IMR-90 (cell line): ENCODE measurements around the gene GRB2. TPM values are rescaled to one million over a fixed set of nuclear protein-coding genes. Genes with fewer than 3 reads are reported as not detected.

Experiments used
- ATAC-seq: fragments of 200-7000 bp; cut with Tn5 transposase; 2 replicates; pipeline ENCODE4 v1.9.1; 2020; ENCODE audit warnings: low read depth, mild to moderate bottlenecking, moderate library complexity
- BruUV-seq: library from RNA; stranded (reverse); fragments of 400-500 nt; replicated peaks from 2 replicates; lab custom pipeline; 2021; lab: Mats Ljungman, UMichigan
- CTCF ChIA-PET: fragments of 300-600 bp; formaldehyde crosslinking; extraction: SDS; loops from one replicate; lab custom pipeline; 2021; ENCODE audit warnings: antibody characterized with exemption; lab: Yijun Ruan, JAX
- POLR2A ChIA-PET: fragments of 300-600 bp; sonication (Branson Sonifier 250); formaldehyde crosslinking; loops from one replicate; lab custom pipeline; 2022; ENCODE audit warnings: antibody characterized with exemption; ENCODE audit not compliant: unreplicated experiment; lab: Charles Lee
- DNase-seq: peaks from one replicate; pipeline ENCODE4 v3.0.0; 2013
- H2AFZ ChIP-seq: replicated peaks from 2 replicates; pipeline ENCODE3; 2013; ENCODE audit warnings: low read length, mild to moderate bottlenecking; ENCODE audit not compliant: poor library complexity
- H2AK5ac ChIP-seq: 2 replicates; pipeline ENCODE4 v1.6.1; 2013; ENCODE audit warnings: low read depth, low read length, inconsistent platforms
- H2AK9ac ChIP-seq: replicated peaks from 2 replicates; pipeline ENCODE3; 2013; ENCODE audit warnings: mild to moderate bottlenecking, low read depth, low read length, moderate library complexity; ENCODE audit not compliant: poor library complexity
- H2BK120ac ChIP-seq: 2 replicates; pipeline ENCODE4 v1.6.1; 2013; ENCODE audit warnings: low read depth, low read length, inconsistent platforms
- H2BK15ac ChIP-seq: 3 replicates; pipeline ENCODE4 v1.6.1; 2013; ENCODE audit warnings: low read depth, low read length, inconsistent platforms
- H2BK20ac ChIP-seq: 2 replicates; pipeline ENCODE4 v1.6.1; 2013; ENCODE audit warnings: low read depth, mild to moderate bottlenecking, inconsistent platforms, low read length, moderate library complexity
- H2BK5ac ChIP-seq: 2 replicates; pipeline ENCODE4 v1.6.1; 2013; ENCODE audit warnings: mild to moderate bottlenecking, low read depth, low read length, inconsistent platforms; ENCODE audit not compliant: poor library complexity, severe bottlenecking
- H3K14ac ChIP-seq: replicated peaks from 2 replicates; pipeline ENCODE4 v1.6.1; 2013; ENCODE audit warnings: low read depth, low read length, inconsistent platforms
- H3K18ac ChIP-seq: 2 replicates; pipeline ENCODE4 v1.6.1; 2013; ENCODE audit warnings: low read depth, low read length, control low read depth
- H3K23ac ChIP-seq: 2 replicates; pipeline ENCODE4 v1.6.1; 2013; ENCODE audit warnings: low read depth, low read length, inconsistent platforms
- H3K27ac ChIP-seq: 2 replicates; pipeline ENCODE4 v1.5.1; 2013; ENCODE audit warnings: mild to moderate bottlenecking, control low read depth, low read length; ENCODE audit not compliant: insufficient read depth
- H3K27me3 ChIP-seq: 2 replicates; pipeline ENCODE4 v1.6.1; 2013; ENCODE audit warnings: low read length; ENCODE audit not compliant: control insufficient read depth, insufficient read depth
- H3K36me3 ChIP-seq: 2 replicates; pipeline ENCODE4 v1.6.1; 2013; ENCODE audit warnings: low read length, mixed read lengths; ENCODE audit not compliant: control insufficient read depth, insufficient read depth
- H3K4ac ChIP-seq: 2 replicates; pipeline ENCODE4 v1.6.1; 2013; ENCODE audit warnings: low read depth, low read length, inconsistent platforms
- H3K4me1 ChIP-seq: 2 replicates; pipeline ENCODE4 v1.6.1; 2013; ENCODE audit warnings: low read length, mixed read lengths; ENCODE audit not compliant: control insufficient read depth, insufficient read depth
- H3K4me2 ChIP-seq: 2 replicates; pipeline ENCODE4 v1.6.1; 2013; ENCODE audit warnings: low read depth, mild to moderate bottlenecking, control low read depth, low read length, moderate library complexity
- H3K4me3 ChIP-seq: 2 replicates; pipeline ENCODE4 v1.5.1; 2013; ENCODE audit warnings: low read depth, mild to moderate bottlenecking, control low read depth, low read length, moderate library complexity; ENCODE audit not compliant: insufficient read depth
- H3K56ac ChIP-seq: 2 replicates; pipeline ENCODE4 v1.6.1; 2013; ENCODE audit warnings: low read length, inconsistent platforms; ENCODE audit not compliant: insufficient read depth; ENCODE audit errors: extremely low read depth
- H3K79me1 ChIP-seq, 2 experiments: 2 replicates each; pipeline ENCODE4 v1.6.1; 2013; ENCODE audit warnings: low read length in 2 of 2, inconsistent platforms in 1 of 2, low read depth in 1 of 2
- H3K9ac ChIP-seq: 2 replicates; pipeline ENCODE4 v1.6.1; 2013; ENCODE audit warnings: low read depth, low read length, control low read depth
- H3K9me1 ChIP-seq: 2 replicates; pipeline ENCODE4 v1.6.1; 2013; ENCODE audit warnings: low read length, inconsistent platforms; ENCODE audit not compliant: insufficient read depth
- H3K9me3 ChIP-seq: 2 replicates; pipeline ENCODE4 v1.6.1; 2013; ENCODE audit warnings: low read length; ENCODE audit not compliant: control insufficient read depth, insufficient read depth
- H4K20me1 ChIP-seq: 2 replicates; pipeline ENCODE4 v1.6.1; 2013; ENCODE audit warnings: low read length, inconsistent platforms; ENCODE audit not compliant: insufficient read depth
- H4K5ac ChIP-seq: 2 replicates; pipeline ENCODE4 v1.6.1; 2013; ENCODE audit warnings: mild to moderate bottlenecking, low read depth, low read length, control low read depth
- H4K8ac ChIP-seq, 2 experiments: 2 replicates each; pipeline ENCODE4 v1.6.1; 2013; ENCODE audit warnings: low read depth in 2 of 2, low read length in 2 of 2, control low read depth in 1 of 2, inconsistent platforms in 1 of 2
- H4K91ac ChIP-seq: 2 replicates; pipeline ENCODE4 v1.6.1; 2013; ENCODE audit warnings: low read depth, low read length, inconsistent platforms; ENCODE audit not compliant: insufficient read depth
- BHLHE40 ChIP-seq: fragments of 150-350 bp; IDR thresholded peaks from 2 replicates; pipeline ENCODE4 v1.6.1; 2016; ENCODE audit warnings: mild to moderate bottlenecking, low read depth, low read length
- CEBPB ChIP-seq: IDR thresholded peaks from 2 replicates; pipeline ENCODE4 v1.6.1; 2012; ENCODE audit warnings: low read depth, low read length, improper control_type of control experiment
- MAFK ChIP-seq: IDR thresholded peaks from 2 replicates; pipeline ENCODE4 v1.6.1; 2012; ENCODE audit warnings: low read depth, low read length, improper control_type of control experiment
- MAZ ChIP-seq: IDR thresholded peaks from 2 replicates; pipeline ENCODE4 v1.6.1; 2012; ENCODE audit warnings: low read depth, mild to moderate bottlenecking, low read length, improper control_type of control experiment, moderate library complexity, borderline replicate concordance
- MXI1 ChIP-seq: IDR thresholded peaks from 2 replicates; pipeline ENCODE4 v1.6.1; 2012; ENCODE audit warnings: low read depth, mild to moderate bottlenecking, low read length, moderate library complexity, borderline replicate concordance
- NFE2L2 ChIP-seq: fragments of 150-350 bp; IDR thresholded peaks from 2 replicates; pipeline ENCODE4 v1.6.1; 2016; ENCODE audit warnings: low read depth, mild to moderate bottlenecking, low read length
- RAD21 ChIP-seq: IDR thresholded peaks from 2 replicates; pipeline ENCODE4 v1.6.1; 2012; ENCODE audit warnings: low read length, improper control_type of control experiment
- RCOR1 ChIP-seq: IDR thresholded peaks from 2 replicates; pipeline ENCODE4 v1.6.1; 2012; ENCODE audit warnings: mild to moderate bottlenecking, low read length, improper control_type of control experiment; ENCODE audit not compliant: insufficient replicate concordance
- RFX5 ChIP-seq: IDR thresholded peaks from 2 replicates; pipeline ENCODE4 v1.8.0; 2012; ENCODE audit warnings: low read depth, mild to moderate bottlenecking, low read length, moderate library complexity
- WGBS, 2 experiments: methylation state at CpG; one replicate each; pipeline versions ENCODE4 v1.1.5 to v1.1.7; 2013; ENCODE audit warnings: missing lambda C conversion rate in 2 of 2; ENCODE audit not compliant: insufficient read length in 1 of 2; ENCODE audit errors: extremely low coverage in 2 of 2; 5-methylcytosine and 5-hydroxymethylcytosine counted together
- dilution Hi-C: fragments of 300-500 bp; cut with HindIII; formaldehyde crosslinking; loops from one replicate; pipeline ENCODE4 v1.14.3; 2018; ENCODE audit warnings: low sequenced_read_pairs; ENCODE audit not compliant: unreplicated experiment
- in situ Hi-C: fragments of 300-500 bp; cut with MboI; formaldehyde crosslinking; loops from 3 replicates; pipeline ENCODE4 v1.14.3; 2019; ENCODE audit warnings: low sequenced_read_pairs, inconsistent platforms, mixed read lengths
- intact Hi-C: fragments of 100-400 bp; cut with micrococcal nuclease; formaldehyde crosslinking; loops from 2 replicates; pipeline ENCODE4 v1.10.0; 2022
- polyA plus RNA-seq, 3 experiments: library from polyadenylated mRNA; depleted of rRNA; stranded (reverse); fragments of >200 nt; gene quantifications; 2 replicates each; pipeline ENCODE4 v1.2.3, GENCODE V29; 2012; ENCODE audit warnings: low replicate concordance in 1 of 3
- total RNA-seq: library from RNA; depleted of rRNA; stranded (reverse); fragments of >200 nt; gene quantifications from 2 replicates; pipeline ENCODE4 v1.2.3, GENCODE V29; 2012
- TF ChIP-seq, protein P1 (sequence below): fragments of 150-350 bp; IDR thresholded peaks from 2 replicates; pipeline ENCODE4 v1.6.1; 2016; ENCODE audit warnings: low read depth, mild to moderate bottlenecking, low read length, moderate library complexity, borderline replicate concordance
- TF ChIP-seq, protein P2 (sequence below): conservative IDR thresholded peaks from 2 replicates; pipeline ENCODE4 v1.5.1; 2012; ENCODE audit warnings: mild to moderate bottlenecking, low read depth, low read length, improper control_type of control experiment

Gene GRB2
- total and polyA plus RNA-seq, 2 of the 4 experiments (the other 2 are of a cell fraction) = 49.3 to 62.1 TPM

DNA sequence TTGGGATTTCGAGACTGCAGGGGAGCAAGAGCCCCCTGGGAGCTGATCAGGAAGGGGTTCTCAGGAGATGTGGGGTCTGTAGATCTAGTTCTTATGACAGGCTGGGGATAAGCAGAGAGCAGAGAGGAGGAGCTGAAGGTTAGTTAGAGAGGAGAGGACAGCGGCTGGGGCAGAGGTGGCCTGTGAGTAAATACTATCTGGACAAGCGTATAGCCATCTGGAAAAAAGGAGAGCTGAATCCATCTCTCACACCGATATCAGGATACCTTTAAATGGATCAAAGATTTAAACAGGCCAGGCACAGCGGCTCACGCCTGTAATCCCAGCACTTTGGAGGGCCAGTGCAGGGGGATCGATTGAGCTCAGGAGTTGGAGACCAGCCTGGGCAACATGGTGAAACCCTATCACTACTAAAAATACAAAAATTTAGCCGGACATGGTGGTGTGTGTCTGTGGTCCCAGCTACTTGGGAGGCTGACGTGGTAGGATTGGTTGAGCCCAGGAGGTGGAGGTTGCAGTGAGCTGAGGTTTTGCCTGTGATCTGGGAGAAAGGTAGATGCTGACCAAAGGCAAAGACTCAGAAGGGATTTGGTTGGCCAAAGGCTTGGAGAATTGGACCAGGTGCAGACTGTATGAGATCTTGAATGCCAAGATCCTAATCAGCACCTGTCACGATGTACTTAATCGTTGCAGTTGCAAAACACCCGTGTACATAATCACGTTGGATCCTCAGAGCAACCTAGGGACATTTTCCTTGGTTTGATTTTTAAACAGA is 97.3 kb downstream of the GRB2 start:
- ChIA-PET CTCF (no interaction called here), POLR2A (no interaction called here)
- Histone ChIP-seq H3K9me3 (no peaks in the 10 kb centered on the region), H4K91ac (no peak overlapping the region), H3K9me1 (no peaks in the 10 kb centered on the region), H3K4me3 (no peak overlapping the region), H3K27ac (no peak overlapping the region), H3K4me1 (no peaks in the 10 kb centered on the region), H4K8ac (no peak overlapping the region), H2BK5ac (no peak overlapping the region), H3K4me2 (no peak overlapping the region), H2AFZ (no peak overlapping the region), H2BK120ac (no peak overlapping the region), H3K56ac (no peak overlapping the region), H3K4ac (no peak overlapping the region), H3K14ac (no peak overlapping the region), H4K5ac (no peak overlapping the region), H3K18ac (no peak overlapping the region), H2BK20ac (no peak overlapping the region), H2BK15ac (no peak overlapping the region), H2AK9ac (no peak overlapping the region), H3K36me3 (no peaks in the 10 kb centered on the region), H3K79me1 (no peaks in the 10 kb centered on the region), H3K23ac (no peak overlapping the region), H2AK5ac (no peak overlapping the region), H4K20me1 (no peaks in the 10 kb centered on the region), H3K27me3 (no peaks in the 10 kb centered on the region), H3K9ac (no peak overlapping the region)
- no TSS peak for BruUV-seq
- intact Hi-C loops = no loop called here
- dilution Hi-C loops = no loop called here
- ATAC-seq (no peak), DNase-seq (no peak)
- WGBS, 2 experiments = 76% methylated on average over 3 of the region's 13 CpGs; no CpG with 5 or more reads in 1 of the 2 experiments
- TF ChIP-seq, protein P1, sequence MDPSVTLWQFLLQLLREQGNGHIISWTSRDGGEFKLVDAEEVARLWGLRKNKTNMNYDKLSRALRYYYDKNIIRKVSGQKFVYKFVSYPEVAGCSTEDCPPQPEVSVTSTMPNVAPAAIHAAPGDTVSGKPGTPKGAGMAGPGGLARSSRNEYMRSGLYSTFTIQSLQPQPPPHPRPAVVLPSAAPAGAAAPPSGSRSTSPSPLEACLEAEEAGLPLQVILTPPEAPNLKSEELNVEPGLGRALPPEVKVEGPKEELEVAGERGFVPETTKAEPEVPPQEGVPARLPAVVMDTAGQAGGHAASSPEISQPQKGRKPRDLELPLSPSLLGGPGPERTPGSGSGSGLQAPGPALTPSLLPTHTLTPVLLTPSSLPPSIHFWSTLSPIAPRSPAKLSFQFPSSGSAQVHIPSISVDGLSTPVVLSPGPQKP = no peak
- TF ChIP-seq MAZ = no peak
- TF ChIP-seq CEBPB = no peak
- TF ChIP-seq, protein P2, sequence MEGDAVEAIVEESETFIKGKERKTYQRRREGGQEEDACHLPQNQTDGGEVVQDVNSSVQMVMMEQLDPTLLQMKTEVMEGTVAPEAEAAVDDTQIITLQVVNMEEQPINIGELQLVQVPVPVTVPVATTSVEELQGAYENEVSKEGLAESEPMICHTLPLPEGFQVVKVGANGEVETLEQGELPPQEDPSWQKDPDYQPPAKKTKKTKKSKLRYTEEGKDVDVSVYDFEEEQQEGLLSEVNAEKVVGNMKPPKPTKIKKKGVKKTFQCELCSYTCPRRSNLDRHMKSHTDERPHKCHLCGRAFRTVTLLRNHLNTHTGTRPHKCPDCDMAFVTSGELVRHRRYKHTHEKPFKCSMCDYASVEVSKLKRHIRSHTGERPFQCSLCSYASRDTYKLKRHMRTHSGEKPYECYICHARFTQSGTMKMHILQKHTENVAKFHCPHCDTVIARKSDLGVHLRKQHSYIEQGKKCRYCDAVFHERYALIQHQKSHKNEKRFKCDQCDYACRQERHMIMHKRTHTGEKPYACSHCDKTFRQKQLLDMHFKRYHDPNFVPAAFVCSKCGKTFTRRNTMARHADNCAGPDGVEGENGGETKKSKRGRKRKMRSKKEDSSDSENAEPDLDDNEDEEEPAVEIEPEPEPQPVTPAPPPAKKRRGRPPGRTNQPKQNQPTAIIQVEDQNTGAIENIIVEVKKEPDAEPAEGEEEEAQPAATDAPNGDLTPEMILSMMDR = no peak
- TF ChIP-seq MXI1 = no peak
- TF ChIP-seq NFE2L2 = no peak
- no peak for TF ChIP-seq RAD21
- TF ChIP-seq MAFK = no peak
- no peak for TF ChIP-seq RCOR1
- TF ChIP-seq BHLHE40 = no peak
- TF ChIP-seq RFX5 = no peak
- in situ Hi-C loops = no loop called here
